B cell (primary cell): ENCODE data around the gene MON2. TPM values are rescaled to one million over a fixed set of nuclear protein-coding genes. Genes with fewer than 3 reads are reported as not detected.
"Not testable (repeated sequence)": the region's sequence is repeated elsewhere in the genome, so short reads cannot be mapped to it uniquely, and the experiment has no call there.

Experiments
- ATAC-seq: fragments of 200-7000 bp; cut with Tn5 transposase; one replicate; pipeline ENCODE4 v1.10.0; 2021; ENCODE audit warnings: low read depth, mild to moderate bottlenecking, moderate number of reproducible peaks, moderate library complexity
- CTCF ChIA-PET: fragments of 350-600 bp; sonication (Branson Sonifier 250); formaldehyde crosslinking; loops from one replicate; lab custom pipeline; 2021; ENCODE audit warnings: antibody characterized with exemption, inconsistent platforms; lab: Charles Lee
- POLR2A ChIA-PET: fragments of 350-600 bp; sonication (Branson Sonifier 250); formaldehyde crosslinking; loops from one replicate; lab custom pipeline; 2021; ENCODE audit warnings: antibody characterized with exemption; lab: Charles Lee
- DNase-seq: peaks from one replicate; pipeline ENCODE4 v3.0.0; 2013
- H2AFZ ChIP-seq: 2 replicates; pipeline ENCODE4 v1.6.1; 2012; ENCODE audit warnings: mild to moderate bottlenecking, low read depth, low read length; ENCODE audit not compliant: insufficient read depth, poor library complexity, severe bottlenecking
- H3K27ac ChIP-seq, 2 donors: 1 replicate in 1 of 2; 2 replicates in 1 of 2; pipeline ENCODE4 v1.5.1; 2012 to 2013; ENCODE audit warnings: low read length in 2 of 2, mild to moderate bottlenecking in 2 of 2, moderate library complexity in 1 of 2
- H3K27me3 ChIP-seq, 4 experiments: fragments of 200-600 bp in 1 of 4; sonication (generic) in 1 of 4; replicated peaks in 1 of 4; 1 replicate in 2 of 4; 2 replicates in 2 of 4; pipeline versions ENCODE4 v1.6.1 to v1.7.0; 2013 to 2016; ENCODE audit warnings: low read length in 3 of 4, mild to moderate bottlenecking in 2 of 4, mixed read lengths in 1 of 4, moderate library complexity in 1 of 4; ENCODE audit not compliant: insufficient read depth in 4 of 4, control insufficient read depth in 3 of 4; ENCODE audit errors: control extremely low read depth in 1 of 4
- H3K36me3 ChIP-seq, 2 experiments: replicated peaks in 1 of 2; 1 replicate in 1 of 2; 2 replicates in 1 of 2; pipeline versions ENCODE4 v1.6.1 to v1.7.1; 2013; ENCODE audit warnings: low read length in 1 of 2; ENCODE audit not compliant: insufficient read depth in 2 of 2, control insufficient read depth in 1 of 2; ENCODE audit errors: control extremely low read depth in 1 of 2, extremely low read depth in 1 of 2
- H3K4me1 ChIP-seq, 2 donors: fragments of 200-600 bp in 1 of 2; sonication (generic) in 1 of 2; 1 replicate in 1 of 2; 2 replicates in 1 of 2; pipeline versions ENCODE4 v1.5.1 to v1.6.1; 2013 to 2017; ENCODE audit warnings: low read length in 2 of 2; ENCODE audit not compliant: control insufficient read depth in 2 of 2, insufficient read depth in 2 of 2
- H3K4me2 ChIP-seq: replicated peaks from 2 replicates; pipeline ENCODE3; 2012; ENCODE audit warnings: mild to moderate bottlenecking, low read depth, low read length; ENCODE audit not compliant: poor library complexity, severe bottlenecking
- H3K4me3 ChIP-seq, 5 experiments: fragments of 200-600 bp in 1 of 5; sonication (generic) in 1 of 5; 1 replicate in 3 of 5; 2 replicates in 2 of 5; pipeline versions ENCODE4 v1.5.1 to v1.7.0; 2011 to 2016; ENCODE audit warnings: low read length in 4 of 5, mild to moderate bottlenecking in 4 of 5, low read depth in 2 of 5, control low read depth in 1 of 5, moderate library complexity in 1 of 5; ENCODE audit not compliant: insufficient read depth in 1 of 5; ENCODE audit errors: control extremely low read depth in 1 of 5, extremely low read depth in 1 of 5
- H3K79me2 ChIP-seq: fragments of 200-600 bp; sonication (generic); one replicate; pipeline ENCODE4 v1.6.0; 2016; ENCODE audit warnings: low read length; ENCODE audit not compliant: control insufficient read depth, insufficient read depth
- H3K9ac ChIP-seq: fragments of 200-600 bp; sonication (generic); 2 replicates; pipeline ENCODE4 v1.6.1; 2017; ENCODE audit warnings: mild to moderate bottlenecking, low read length, moderate library complexity
- H3K9me3 ChIP-seq, 3 donors: one replicate each; pipeline versions ENCODE4 v1.6.1 to v1.7.1; 2013; ENCODE audit warnings: low read length in 2 of 3; ENCODE audit not compliant: control insufficient read depth in 2 of 3, insufficient read depth in 1 of 3; ENCODE audit errors: control extremely low read depth in 1 of 3
- H4K20me1 ChIP-seq: 2 replicates; pipeline ENCODE4 v1.6.0; 2012; ENCODE audit warnings: mild to moderate bottlenecking, low read length; ENCODE audit not compliant: insufficient read depth, control insufficient read depth, poor library complexity, severe bottlenecking
- H3K27ac Mint-ChIP-seq: one replicate; pipeline ENCODE4 v1.8.0; 2021; ENCODE audit warnings: mixed read lengths
- H3K27me3 Mint-ChIP-seq: one replicate; pipeline ENCODE4 v1.8.0; 2021; ENCODE audit warnings: mixed read lengths
- H3K4me1 Mint-ChIP-seq: one replicate; pipeline ENCODE4 v1.8.0; 2021; ENCODE audit warnings: mixed read lengths
- H3K4me3 Mint-ChIP-seq: one replicate; pipeline ENCODE4 v1.8.0; 2021; ENCODE audit warnings: mixed read lengths
- H3K9me3 Mint-ChIP-seq: one replicate; pipeline ENCODE4 v1.8.0; 2022; ENCODE audit warnings: mixed read lengths; ENCODE audit not compliant: insufficient read depth
- CTCF ChIP-seq: fragments of 200-600 bp; IDR thresholded peaks from one replicate; pipeline ENCODE4 v1.8.0; 2022; ENCODE audit warnings: antibody characterized with exemption, mild to moderate bottlenecking
- EZH2 ChIP-seq: IDR thresholded peaks from 2 replicates; pipeline ENCODE4 v1.6.1; 2012; ENCODE audit warnings: borderline replicate concordance, low read depth, mild to moderate bottlenecking, moderate library complexity, low read length; ENCODE audit not compliant: insufficient read depth, poor library complexity, severe bottlenecking
- WGBS: methylation state at CpG from one replicate; pipeline ENCODE4 v1.1.5; 2013; ENCODE audit warnings: missing lambda C conversion rate; ENCODE audit not compliant: insufficient coverage; 5-methylcytosine and 5-hydroxymethylcytosine counted together
- intact Hi-C: fragments of 100-400 bp; cut with micrococcal nuclease; formaldehyde crosslinking; loops from one replicate; pipeline ENCODE4 v1.10.0; 2022
- polyA plus RNA-seq: library from polyadenylated mRNA; depleted of rRNA; stranded (reverse); fragments of >200 nt; gene quantifications from 2 replicates; pipeline ENCODE4 v1.2.3, GENCODE V29; 2012
- total RNA-seq, 2 donors: library from RNA; stranded (reverse); fragments of 120-200 nt in 1 of 2; gene quantifications; 1 replicate in 1 of 2; 2 replicates in 1 of 2; pipeline versions ENCODE4 v1.2.3 to v1.2.4, GENCODE V29; 2013 to 2022

The MON2 gene
- total and polyA plus RNA-seq, 2 donors (not counting 1 experiment from before 2014, with no cell fraction given), result 18.9 to 104 TPM

DNA sequence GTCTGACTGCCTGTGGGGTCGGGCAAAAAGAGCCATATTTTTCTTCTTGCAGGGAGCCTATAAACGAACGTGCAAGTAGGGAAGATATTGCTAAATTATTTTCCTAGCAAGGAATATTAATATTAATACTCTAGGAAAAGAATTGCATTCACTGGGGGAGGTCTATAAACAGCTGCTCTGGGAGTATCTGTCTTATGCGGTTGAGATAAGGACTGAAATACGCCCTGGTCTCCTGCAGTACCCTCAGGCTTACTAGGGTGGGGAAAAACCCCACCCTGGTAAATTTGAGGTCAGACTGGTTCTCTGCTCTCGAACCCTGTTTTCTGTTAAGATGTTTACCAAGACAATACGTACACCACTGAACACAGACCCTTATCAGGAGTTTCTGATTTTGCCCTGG is 3.4 kb upstream of the MON2 start:
- peaks cover 16% of the 10 kb centered on the region for H3K4me1 Mint-ChIP-seq
- H3K4me3 ChIP-seq, H3K27ac ChIP-seq, CTCF ChIA-PET, H3K4me2 ChIP-seq, H4K20me1 ChIP-seq, H3K9ac ChIP-seq, ATAC-seq, H3K9me3 ChIP-seq, H3K9me3 Mint-ChIP-seq, H3K4me3 Mint-ChIP-seq, H3K36me3 ChIP-seq, POLR2A ChIA-PET, H3K27ac Mint-ChIP-seq, H3K27me3 ChIP-seq, H2AFZ ChIP-seq, DNase-seq, H3K27me3 Mint-ChIP-seq, intact Hi-C loops: not testable (repeated sequence)
- H3K79me2 ChIP-seq, result peaks cover 16% of the 10 kb centered on the region
- peaks cover 13 to 18% of the 10 kb centered on the region in 2 donors for H3K4me1 ChIP-seq
- WGBS, result 95% methylated on average over 2 of the region's 7 CpGs

DNA sequence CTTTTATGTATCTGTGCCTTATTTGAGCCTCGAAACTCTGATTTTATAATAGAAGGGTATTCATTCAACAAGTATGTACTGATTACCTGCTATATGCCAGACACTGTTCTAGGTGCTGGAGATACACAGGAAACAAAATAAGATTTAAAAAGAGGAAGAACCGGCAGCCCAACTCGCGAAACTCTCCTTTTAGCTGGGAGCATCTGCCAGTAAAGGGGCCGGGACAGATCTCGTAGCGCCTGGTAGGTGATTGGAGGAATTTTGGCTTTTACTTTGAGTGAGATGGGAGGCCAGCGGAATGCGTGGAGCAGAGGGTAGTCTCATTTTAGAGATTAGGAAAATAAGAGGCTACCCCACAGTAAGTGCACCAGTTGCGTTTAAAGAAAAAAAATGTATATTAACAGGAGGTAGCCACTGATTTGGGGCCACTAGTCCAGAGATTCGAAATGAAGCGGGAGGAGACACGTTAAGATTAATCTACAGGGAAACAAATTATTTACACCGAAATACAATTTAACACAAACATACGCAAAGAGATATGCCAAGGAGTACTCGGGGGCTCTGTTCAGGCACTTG is 520 bp upstream of the MON2 start:
- H4K20me1 ChIP-seq, result peaks cover 5% of the 10 kb centered on the region
- H3K4me3 ChIP-seq, result peak overlapping the region; percentile 70 to 95 (median 91)
- intact Hi-C loops, result loop anchor here (1.0 to 5.0 kb wide), 3 partner anchors 136 to 1756 kb away; partner anchors contain the start of genes KICS2 and USP15
- H3K36me3 ChIP-seq, result peaks cover 1 to 6% of the 10 kb centered on the region in 2 experiments
- H3K9me3 ChIP-seq, result peaks cover 0 to 9% (median 0%) of the 10 kb centered on the region in 3 donors
- H3K9me3 Mint-ChIP-seq, result peaks cover 7% of the 10 kb centered on the region
- peak overlapping the region; percentile 99 for H3K9ac ChIP-seq
- no peaks in the 10 kb centered on the region for H3K27me3 ChIP-seq
- peak overlapping the region; percentile 97 for H3K4me3 Mint-ChIP-seq
- peak overlapping the region; percentile 86 for H2AFZ ChIP-seq
- ChIA-PET POLR2A (interaction anchor here (0.6 to 2.3 kb wide), 2 partner anchors 137 to 206 kb away, joined by 3 to 14 read pairs; partner anchors contain the start of gene USP15), CTCF (interaction anchor here (0.7 to 2.2 kb wide), 7 partner anchors 16 to 334 kb away, joined by 3 to 8 read pairs (median 5); no protein-coding TSS in a partner anchor)
- H3K27me3 Mint-ChIP-seq, result no peaks in the 10 kb centered on the region
- WGBS, result 0% methylated on average over 11 of the region's 16 CpGs
- H3K4me1 Mint-ChIP-seq, result peaks cover 27% of the 10 kb centered on the region
- peak overlapping the region; percentile 86 for H3K27ac Mint-ChIP-seq
- ATAC-seq, result peak; percentile 17
- H3K4me1 ChIP-seq, result peaks cover 23 to 25% of the 10 kb centered on the region in 2 donors
- H3K4me2 ChIP-seq, result peak overlapping the region; percentile 76
- DNase-seq, result peak; percentile 70
- TF ChIP-seq CTCF (no peak), EZH2 (no peak)
- H3K27ac ChIP-seq, result peak overlapping the region; percentile 91 to 93
- H3K79me2 ChIP-seq, result peaks cover 44% of the 10 kb centered on the region
